HG03565 (cell line): ENCODE data around the gene DLX2.
A peak's percentile ranks its signal among the peaks of the same experiment; 100 is the strongest.

Experiments
- ATAC-seq: cut with Tn5 transposase; IDR thresholded peaks from one replicate; pipeline ENCODE4 v1.9.1; 2021; ENCODE audit warnings: mild to moderate bottlenecking, moderate library complexity; ENCODE audit not compliant: unreplicated experiment

Gene DLX2

GRCh38 chr2:172094294-172095145, 8.2 kb downstream of the DLX2 start:
- no peak for ATAC-seq

- ATAC-seq: no peak
Observed at GRCh38 chr2:172093416-172094293, 9.0 kb downstream of the DLX2 start.

GRCh38 chr2:172092716-172093415, 9.8 kb downstream of the DLX2 start:
- no peak for ATAC-seq

DNA sequence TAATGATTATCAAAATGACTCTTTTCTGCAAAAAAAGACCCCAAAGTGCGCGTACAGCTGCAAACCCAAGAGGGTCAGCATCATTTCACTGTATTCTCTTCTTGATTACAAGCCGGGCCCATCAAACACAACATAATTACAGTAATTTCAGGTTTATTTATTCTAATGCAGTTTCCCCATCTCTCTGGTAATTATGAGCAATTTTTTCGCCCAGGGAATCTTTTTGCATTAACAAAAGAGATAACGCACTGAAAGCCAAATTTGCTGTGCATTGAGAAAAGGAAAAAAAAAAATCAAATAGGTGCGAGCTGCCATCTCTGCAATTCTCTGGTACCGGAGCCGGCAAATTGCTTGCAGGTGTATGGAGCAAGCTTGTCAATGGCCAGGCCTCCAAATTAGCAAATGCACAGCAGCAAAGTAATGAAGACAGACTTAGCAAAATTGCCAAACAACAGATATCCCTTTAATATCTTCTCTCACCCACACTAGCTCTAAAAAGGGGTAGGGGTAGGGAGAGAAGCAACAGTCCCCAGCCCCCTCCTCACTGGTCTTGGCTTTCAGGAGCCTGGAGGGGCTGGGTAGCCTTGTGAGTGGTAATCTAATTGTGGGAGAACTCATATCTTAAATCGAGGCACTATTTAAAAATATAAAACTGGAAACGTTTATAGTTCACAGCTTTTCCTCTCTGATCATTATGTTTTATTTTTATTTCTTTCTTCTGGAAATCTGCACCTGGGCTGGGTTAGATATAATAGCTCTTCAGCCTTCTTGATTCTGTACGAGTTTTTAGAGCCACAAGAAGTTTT, 10.7 kb downstream of the DLX2 start:
- no peak for ATAC-seq

- ATAC-seq: no peak
Observed at GRCh38 chr2:172091000-172091641, 11.6 kb downstream of the DLX2 start.

DNA sequence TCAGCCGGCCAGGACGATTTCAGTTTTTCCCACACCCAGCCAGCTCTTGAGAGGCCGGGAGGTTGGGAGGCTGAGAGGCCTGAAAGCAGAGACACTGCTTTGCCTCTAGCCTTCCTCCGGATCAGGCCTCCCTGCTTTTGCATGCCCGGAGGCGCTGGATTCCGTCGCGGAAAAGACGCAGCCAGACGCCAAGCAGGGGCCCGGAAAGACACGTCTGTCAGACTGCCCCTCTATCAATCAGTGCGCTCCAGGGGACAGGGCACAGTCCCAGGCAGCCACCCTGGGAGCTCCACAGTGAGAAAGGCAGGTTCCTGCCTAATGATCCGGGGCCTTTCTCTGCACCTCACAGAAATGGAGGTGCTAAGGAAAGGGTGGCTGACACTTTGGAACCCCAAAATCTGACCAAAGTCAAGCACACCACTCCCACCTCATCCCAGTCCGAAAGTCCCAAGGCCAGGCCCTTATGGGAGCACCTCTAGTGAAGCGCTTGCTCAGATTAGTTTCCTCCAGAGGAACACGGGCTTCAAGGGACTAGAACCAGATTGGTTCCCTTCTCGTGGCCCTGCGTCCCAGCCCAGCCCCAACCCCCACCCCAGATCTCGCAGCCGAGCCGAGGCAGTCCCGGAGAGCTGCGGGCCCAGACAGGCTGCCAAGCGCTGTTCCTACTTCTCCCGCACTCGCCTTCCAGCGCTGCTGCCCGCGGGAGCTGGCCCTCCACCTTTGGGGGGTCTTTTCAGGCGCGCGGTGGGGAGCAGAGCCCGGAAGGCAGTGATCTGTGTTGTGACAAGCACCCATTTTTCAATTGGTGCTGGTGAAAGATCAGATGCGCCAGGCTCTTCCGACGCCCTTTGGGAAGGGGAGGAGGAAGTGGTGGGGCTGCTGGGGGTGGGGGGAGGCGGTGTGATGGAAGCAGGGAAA, 12.4 kb downstream of the DLX2 start:
- no peak for ATAC-seq

- ATAC-seq: no peak
Observed at GRCh38 chr2:172089633-172090032, 13.1 kb downstream of the DLX2 start.

DNA sequence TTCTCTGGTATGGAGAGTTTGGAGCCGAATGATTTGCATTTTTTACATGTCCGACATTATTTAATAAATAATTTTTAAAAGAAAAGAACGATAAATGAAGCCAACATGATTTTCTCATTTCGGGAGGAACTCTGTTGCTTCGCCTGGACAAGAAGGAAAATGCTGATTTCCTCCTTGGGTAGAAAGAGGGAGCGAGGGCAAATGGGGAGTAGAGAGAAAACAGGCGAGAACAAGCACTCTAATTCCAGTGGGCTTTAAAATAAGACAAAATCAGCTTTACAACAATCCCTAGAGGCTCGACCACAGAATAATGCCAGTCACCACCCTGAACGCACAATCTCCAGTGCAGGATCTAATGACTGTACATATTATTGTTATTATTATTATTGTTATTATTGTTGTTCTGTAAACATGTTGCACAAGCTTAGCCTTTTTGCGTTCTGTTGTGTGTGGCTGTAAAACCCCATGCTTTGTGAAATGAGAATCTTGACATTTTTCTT, 13.6 kb downstream of the DLX2 start:
- ATAC-seq: no peak

GRCh38 chr2:172088245-172089004, 14.3 kb downstream of the DLX2 start:
- no peak for ATAC-seq

GRCh38 chr2:172087780-172088244, 14.9 kb downstream of the DLX2 start:
- no peak for ATAC-seq

GRCh38 chr2:172087207-172087779, 15.4 kb downstream of the DLX2 start:
- no peak for ATAC-seq

DNA sequence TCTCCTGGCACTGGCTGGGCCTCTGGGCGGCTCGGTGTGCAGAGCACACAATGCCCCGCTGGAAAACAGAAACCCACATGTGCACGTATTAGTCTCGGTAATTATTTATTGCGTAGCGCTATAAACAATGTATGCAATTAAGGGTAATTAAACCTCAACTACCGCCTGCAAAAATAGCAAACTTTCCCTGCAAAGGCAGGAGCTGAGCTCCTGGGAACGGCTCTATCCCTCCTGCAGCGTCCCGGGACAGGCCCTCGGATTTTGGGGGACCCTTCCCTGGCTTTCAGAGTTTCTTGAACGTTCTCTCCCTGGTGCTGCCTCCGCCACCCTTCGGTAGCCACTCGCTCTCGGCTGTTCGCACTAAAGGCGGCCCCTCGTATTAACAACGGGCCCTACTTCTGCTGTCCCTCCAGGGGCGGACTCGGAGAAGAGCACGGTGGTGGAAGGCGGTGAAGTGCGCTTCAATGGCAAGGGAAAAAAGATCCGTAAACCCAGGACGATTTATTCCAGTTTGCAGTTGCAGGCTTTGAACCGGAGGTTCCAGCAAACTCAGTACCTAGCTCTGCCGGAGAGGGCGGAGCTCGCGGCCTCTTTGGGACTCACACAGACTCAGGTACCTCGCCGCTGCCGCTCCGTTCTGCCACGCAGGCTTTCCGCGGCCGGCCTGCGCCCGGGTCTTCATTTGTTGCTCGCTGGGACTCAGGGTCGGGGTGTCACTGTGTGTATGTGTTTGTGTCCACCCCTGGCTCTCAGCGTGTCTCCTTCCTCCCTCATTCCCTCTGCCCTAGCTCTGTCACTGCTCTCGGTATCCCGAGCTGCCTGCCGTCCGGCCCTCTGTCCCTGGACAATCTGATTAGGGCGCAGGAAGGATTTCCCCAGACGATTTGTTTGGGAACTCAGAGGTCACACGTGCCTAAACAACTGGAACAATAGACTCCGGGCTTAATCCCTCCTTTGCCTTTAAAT, 16.2 kb downstream of the DLX2 start:
- ATAC-seq: no peak

GRCh38 chr2:172085460-172086159, 17.1 kb downstream of the DLX2 start, which contains the start of gene DLX1:
TSS of gene DLX1 (plus strand) at chr2:172085507. CDS start at chr2:172085678, 171 bp downstream.
- no peak for ATAC-seq

- peak; percentile 88 for ATAC-seq
Observed at GRCh38 chr2:172084645-172085459, 17.8 kb downstream of the DLX2 start.

GRCh38 chr2:172084395-172084644, 18.4 kb downstream of the DLX2 start:
- ATAC-seq: no peak
